ENCODE measurements around the gene SOX2. TPM values are rescaled to one million over a fixed set of nuclear protein-coding genes. Genes with fewer than 3 reads are reported as not detected.

The SOX2 gene
- total and polyA plus RNA-seq, 10 donors: 0.02 to 0.54 (median 0.10) TPM; not detected in 5

DNA sequence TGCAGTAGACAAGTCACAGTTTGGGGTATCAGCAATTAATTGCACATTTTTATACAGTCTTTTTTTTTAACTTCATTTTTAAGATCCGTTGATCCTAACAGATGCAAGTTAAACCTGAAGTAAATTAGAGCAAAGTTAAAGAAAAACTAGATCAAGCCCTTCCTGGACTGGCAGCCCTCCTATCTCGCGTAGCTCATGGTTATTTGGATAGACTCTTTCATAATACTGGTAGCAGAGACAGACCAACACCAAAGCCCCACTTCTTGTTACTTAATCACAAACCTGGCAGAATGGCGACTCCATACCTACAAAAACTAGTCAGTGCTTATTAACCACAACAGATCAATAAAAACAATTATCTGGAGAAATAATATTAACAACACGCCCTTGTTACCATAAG lies 26.8 kb downstream of the SOX2 start:
- no peak overlapping the region for H3K27ac ChIP-seq
- WGBS, 5 donors: 82 to 92% (median 86%) methylated on average over 5 of the region's 5 CpGs
- TF ChIP-seq POLR2AphosphoS5 (IDR thresholded peaks at IDR 0.05) (no peak), CTCF (IDR thresholded peaks at IDR 0.05 in 8 of 11, conservative IDR thresholded peaks at IDR 0.05 in 3 of 11) (no peak), POLR2A (IDR thresholded peaks at IDR 0.05) (no peak)
- no peaks in the 10 kb centered on the region for H3K9me3 ChIP-seq
- DNase-seq: no peak
- H3K36me3 ChIP-seq: no peaks in the 10 kb centered on the region
- H3K4me1 ChIP-seq: no peaks in the 10 kb centered on the region
- intact Hi-C loops (cut with DNase I; ENCODE audit: low total_unique reads): no loop called here
- H3K4me3 ChIP-seq: no peak overlapping the region
- H3K27me3 ChIP-seq (replicated peaks in 1 of 7): peaks cover 0 to 33% (median 0%) of the 10 kb centered on the region in 7 donors

DNA sequence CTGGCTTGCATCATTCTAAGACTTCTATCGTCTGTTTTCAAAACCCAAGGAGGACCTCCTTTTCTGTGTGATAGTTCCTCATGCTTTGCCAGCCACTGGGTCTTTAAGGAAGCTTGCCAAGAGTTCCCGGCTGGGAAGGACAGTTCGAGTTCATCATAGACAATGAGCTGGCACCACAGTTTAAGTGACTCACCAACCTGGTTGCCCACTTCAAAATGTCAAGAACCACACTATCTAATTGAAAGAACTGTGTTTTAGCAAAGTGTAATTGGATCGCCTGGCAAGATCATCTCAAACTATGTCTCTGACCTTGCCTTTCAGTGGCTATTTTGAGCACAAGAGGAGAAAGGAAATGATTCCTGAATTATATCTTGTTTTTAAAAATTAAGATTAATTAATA lies 27.9 kb downstream of the SOX2 start:
- WGBS, 5 donors: 59 to 78% (median 71%) methylated on average over 4 of the region's 4 CpGs
- TF ChIP-seq POLR2AphosphoS5 (IDR thresholded peaks at IDR 0.05): no peak
- no peak for TF ChIP-seq CTCF (IDR thresholded peaks at IDR 0.05 in 8 of 11, conservative IDR thresholded peaks at IDR 0.05 in 3 of 11)
- no peak for TF ChIP-seq POLR2A (IDR thresholded peaks at IDR 0.05)
- peaks cover 0 to 30% (median 0%) of the 10 kb centered on the region in 7 donors for H3K27me3 ChIP-seq (replicated peaks in 1 of 7)
- H3K36me3 ChIP-seq: no peaks in the 10 kb centered on the region
- H3K4me3 ChIP-seq: no peak overlapping the region
- DNase-seq: no peak
- intact Hi-C loops (cut with DNase I; ENCODE audit: low total_unique reads): no loop called here
- H3K9me3 ChIP-seq: no peaks in the 10 kb centered on the region
- no peak overlapping the region for H3K27ac ChIP-seq
- H3K4me1 ChIP-seq: no peaks in the 10 kb centered on the region

GRCh38 chr3:181741417-181741816 lies 29.7 kb downstream of the SOX2 start:
- DNase-seq: no peak
- 33 to 50% (median 39%) methylated on average over 6 of the region's 6 CpGs for WGBS, 5 donors
- intact Hi-C loops (cut with DNase I; ENCODE audit: low total_unique reads): no loop called here
- no peak for TF ChIP-seq POLR2A (IDR thresholded peaks at IDR 0.05)
- no peak for TF ChIP-seq CTCF (IDR thresholded peaks at IDR 0.05 in 8 of 11, conservative IDR thresholded peaks at IDR 0.05 in 3 of 11)
- TF ChIP-seq POLR2AphosphoS5 (IDR thresholded peaks at IDR 0.05): no peak
- no peak overlapping the region for H3K4me3 ChIP-seq
- peaks cover 0 to 36% (median 0%) of the 10 kb centered on the region in 7 donors for H3K27me3 ChIP-seq (replicated peaks in 1 of 7)
- no peaks in the 10 kb centered on the region for H3K36me3 ChIP-seq
- H3K4me1 ChIP-seq: no peaks in the 10 kb centered on the region
- no peak overlapping the region for H3K27ac ChIP-seq
- no peaks in the 10 kb centered on the region for H3K9me3 ChIP-seq

DNA sequence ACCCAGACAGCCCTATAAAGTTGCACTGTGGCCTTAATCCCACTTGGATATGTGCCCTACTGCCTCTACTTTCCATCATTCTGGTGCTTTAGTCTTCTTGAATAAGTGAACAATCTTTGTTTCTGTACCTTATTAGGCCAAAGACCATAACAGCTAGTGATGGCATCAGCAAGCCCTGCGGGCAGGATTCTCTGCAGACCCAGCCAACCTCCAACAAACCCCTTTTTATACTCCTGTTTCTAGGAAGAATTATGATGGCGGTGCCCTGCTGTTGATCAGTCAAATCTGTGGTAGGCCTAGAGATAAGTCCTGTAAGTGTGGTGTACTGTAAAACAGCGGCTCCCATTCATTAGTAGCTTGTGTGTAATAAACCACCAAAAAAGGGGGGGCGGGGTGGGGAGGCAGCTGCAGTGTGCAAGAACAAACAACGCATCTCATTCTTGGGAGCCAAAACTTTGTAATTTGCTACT lies 40.5 kb downstream of the SOX2 start:
- H3K4me1 ChIP-seq: no peaks in the 10 kb centered on the region
- no peaks in the 10 kb centered on the region for H3K9me3 ChIP-seq
- intact Hi-C loops (cut with DNase I; ENCODE audit: low total_unique reads): no loop called here
- no peaks in the 10 kb centered on the region for H3K36me3 ChIP-seq
- H3K27ac ChIP-seq: no peak overlapping the region
- no peak for DNase-seq
- H3K27me3 ChIP-seq (replicated peaks in 1 of 7): peaks cover 0 to 21% (median 11%) of the 10 kb centered on the region in 7 donors
- TF ChIP-seq CTCF (IDR thresholded peaks at IDR 0.05 in 8 of 11, conservative IDR thresholded peaks at IDR 0.05 in 3 of 11) (no peak), POLR2A (IDR thresholded peaks at IDR 0.05) (no peak), POLR2AphosphoS5 (IDR thresholded peaks at IDR 0.05) (no peak)
- WGBS, 5 donors: 81 to 87% (median 83%) methylated on average over 5 of the region's 5 CpGs
- H3K4me3 ChIP-seq: no peak overlapping the region
